ENCODE measurements around the gene MOK. TPM values are rescaled to one million over a fixed set of nuclear protein-coding genes. Genes with fewer than 3 reads are reported as not detected.

Gene MOK, protein sequence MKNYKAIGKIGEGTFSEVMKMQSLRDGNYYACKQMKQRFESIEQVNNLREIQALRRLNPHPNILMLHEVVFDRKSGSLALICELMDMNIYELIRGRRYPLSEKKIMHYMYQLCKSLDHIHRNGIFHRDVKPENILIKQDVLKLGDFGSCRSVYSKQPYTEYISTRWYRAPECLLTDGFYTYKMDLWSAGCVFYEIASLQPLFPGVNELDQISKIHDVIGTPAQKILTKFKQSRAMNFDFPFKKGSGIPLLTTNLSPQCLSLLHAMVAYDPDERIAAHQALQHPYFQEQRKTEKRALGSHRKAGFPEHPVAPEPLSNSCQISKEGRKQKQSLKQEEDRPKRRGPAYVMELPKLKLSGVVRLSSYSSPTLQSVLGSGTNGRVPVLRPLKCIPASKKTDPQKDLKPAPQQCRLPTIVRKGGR
- total RNA-seq: 7.3 and 13.4 TPM in 2 replicates

DNA sequence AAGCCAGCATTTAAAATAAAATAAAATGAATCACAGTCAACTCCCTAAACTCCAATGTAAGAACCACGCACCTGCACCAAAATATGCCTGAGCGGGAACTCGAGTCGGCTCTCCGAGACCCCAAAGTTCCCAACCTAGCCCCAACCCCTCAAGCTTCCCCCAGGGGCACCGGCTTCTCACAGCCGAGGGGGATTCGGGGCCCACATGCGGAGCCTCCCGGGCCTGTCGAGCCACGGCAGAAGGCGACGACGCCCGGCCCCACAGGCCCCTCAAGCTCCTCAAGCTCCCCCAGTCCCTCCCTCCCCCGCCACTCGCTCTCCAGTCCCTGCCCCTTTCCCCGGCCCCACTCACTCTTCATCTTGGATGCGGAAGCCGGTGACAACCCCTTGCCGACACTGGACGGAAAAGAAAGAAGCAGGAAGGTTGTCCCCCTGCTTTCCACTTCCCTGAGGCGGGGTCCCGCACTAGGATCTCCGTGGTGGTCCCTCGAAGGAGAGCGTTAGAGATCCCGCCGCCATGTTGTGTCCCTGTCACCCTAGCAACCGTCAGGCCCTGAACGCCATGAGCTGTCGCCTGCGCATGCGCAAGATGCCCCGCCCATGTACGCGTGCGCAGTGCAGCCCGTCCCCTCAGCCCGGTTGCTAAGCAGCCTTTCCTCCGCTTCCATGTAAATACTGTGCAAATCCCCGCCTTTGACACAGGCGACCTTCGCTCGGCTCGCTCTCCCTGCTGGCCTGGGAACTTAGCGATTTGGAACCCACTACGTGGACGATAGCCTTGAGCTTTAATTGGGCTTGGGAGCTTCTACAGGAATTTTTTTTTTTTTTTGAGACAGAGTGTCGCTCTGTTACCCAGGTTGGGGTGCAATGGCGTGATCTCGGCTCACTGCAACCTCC, at the start of gene MOK:
Gene MOK (minus strand): TSS at position 554 of the 896 bp plus-strand sequence. CDS start 196 bp downstream, at position 358.

DNA sequence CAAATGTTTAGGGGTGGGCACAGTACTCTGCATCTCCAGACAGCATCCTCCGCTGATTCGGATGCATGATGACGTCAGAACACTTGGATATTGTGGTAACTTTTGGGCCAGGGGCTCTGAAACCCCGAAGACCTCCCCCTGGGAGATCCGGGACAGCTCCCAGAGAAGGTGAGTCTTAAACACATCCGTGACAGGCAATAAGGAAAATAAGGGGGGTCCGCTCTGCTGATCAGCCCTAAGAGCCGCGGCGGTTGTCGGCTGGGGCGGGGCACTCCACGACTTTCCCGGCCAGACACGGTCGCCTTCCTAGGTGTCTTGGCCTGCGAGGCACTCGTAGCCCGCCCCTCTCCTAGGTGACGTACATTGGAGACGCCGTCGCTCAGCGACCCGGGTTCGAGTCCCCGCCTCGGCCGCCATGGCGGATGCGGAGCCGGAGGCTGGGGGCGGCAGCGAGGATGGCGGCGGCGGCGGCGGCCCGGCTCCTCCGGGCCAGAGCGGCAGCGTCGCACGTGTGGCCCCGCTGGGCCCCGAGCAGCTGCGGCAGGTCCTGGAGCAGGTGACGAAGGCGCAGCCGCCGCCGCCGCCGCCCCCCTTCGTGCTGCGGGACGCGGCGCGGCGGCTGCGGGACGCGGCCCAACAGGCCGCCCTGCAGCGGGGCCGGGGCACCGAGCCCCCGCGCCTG, 14.5 kb upstream of the MOK start, which contains the start of gene ZNF839:
Gene ZNF839 (plus strand): TSS at position 396 of the 682 bp plus-strand sequence. CDS start 20 bp downstream, at position 416.

Other genes with a start within 250 kb of the MOK start
- gene HSP90AA1, start 218.1 kb downstream of the MOK start, total RNA-seq: 317 and 669 TPM in 2 replicates
- gene WDR20, start 165.3 kb downstream of the MOK start, total RNA-seq: 13.9 and 18.2 TPM in 2 replicates
- gene ZNF839, start 14.6 kb upstream of the MOK start, total RNA-seq: 6.8 and 12.8 TPM in 2 replicates
- gene CINP, start 57.7 kb upstream of the MOK start, total RNA-seq: 54.7 and 85.4 TPM in 2 replicates
- 29.3 and 31.1 TPM in 2 replicates for gene TECPR2, start 57.8 kb upstream of the MOK start, total RNA-seq
- 29.7 and 44.3 TPM in 2 replicates for gene ANKRD9, start 204.6 kb upstream of the MOK start, total RNA-seq